Measurements from ENCODE around the gene DBX1. TPM values are rescaled to one million over a fixed set of nuclear protein-coding genes. Genes with fewer than 3 reads are reported as not detected.
A peak's percentile ranks its signal among the peaks of the same experiment; 100 is the strongest.

Gene DBX1
- polyA plus RNA-seq, 1 donor (not counting 4 experiments of a cell fraction or from before 2014, with no cell fraction given): not detected

DNA sequence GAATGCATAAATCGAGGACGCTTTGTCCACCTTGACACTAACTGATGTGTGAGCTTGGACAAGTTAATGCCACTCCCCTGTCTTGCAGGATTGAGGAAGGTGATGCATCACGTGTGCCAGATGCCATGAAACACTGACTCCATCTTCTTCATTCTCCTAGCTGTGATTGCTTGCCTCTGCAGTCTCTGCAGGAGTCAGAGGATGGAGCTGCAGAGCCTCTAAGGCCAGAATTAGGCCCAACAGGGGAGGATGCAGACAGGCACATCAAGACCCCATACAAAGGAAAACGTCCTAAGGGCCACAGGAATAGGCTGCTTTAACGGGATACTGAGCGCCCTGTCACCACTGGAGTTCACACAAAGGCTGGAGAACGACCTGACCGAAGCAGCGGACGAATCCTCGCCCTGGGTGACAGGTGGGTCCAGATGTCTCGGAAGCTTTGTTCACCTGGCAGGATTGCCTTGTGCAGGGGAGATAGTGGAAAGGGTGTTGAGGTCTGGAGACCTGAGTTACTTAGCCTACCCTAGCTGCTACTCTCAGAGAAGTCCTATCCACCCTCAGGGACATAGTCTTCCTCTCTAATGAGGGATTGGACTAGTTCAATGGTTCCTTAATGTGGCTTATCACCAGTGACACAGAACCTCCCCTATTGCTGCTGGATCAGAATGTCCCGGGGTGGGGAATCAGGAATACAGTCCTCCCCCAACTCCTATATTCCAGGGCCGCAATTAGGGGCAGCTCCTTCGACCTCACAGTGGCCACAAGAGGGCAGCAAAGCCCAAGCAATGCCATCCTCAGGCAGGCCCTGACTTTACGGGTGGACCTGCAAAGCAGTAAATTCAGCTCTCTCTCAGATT is 32.4 kb downstream of the DBX1 start:
- no peak for DNase-seq (ENCODE audit: low read depth, low spot score)
- H3K4me3 ChIP-seq (ENCODE audit: control insufficient read depth in 2 of 3, extremely low read depth in 1 of 3, insufficient read depth in 2 of 3, low read depth in 1 of 3, low read length in 3 of 3): no peak overlapping the region
- no peak for TF ChIP-seq EZH2 (IDR thresholded peaks at IDR 0.05; ENCODE audit: low read length)
- TF ChIP-seq, protein P1, sequence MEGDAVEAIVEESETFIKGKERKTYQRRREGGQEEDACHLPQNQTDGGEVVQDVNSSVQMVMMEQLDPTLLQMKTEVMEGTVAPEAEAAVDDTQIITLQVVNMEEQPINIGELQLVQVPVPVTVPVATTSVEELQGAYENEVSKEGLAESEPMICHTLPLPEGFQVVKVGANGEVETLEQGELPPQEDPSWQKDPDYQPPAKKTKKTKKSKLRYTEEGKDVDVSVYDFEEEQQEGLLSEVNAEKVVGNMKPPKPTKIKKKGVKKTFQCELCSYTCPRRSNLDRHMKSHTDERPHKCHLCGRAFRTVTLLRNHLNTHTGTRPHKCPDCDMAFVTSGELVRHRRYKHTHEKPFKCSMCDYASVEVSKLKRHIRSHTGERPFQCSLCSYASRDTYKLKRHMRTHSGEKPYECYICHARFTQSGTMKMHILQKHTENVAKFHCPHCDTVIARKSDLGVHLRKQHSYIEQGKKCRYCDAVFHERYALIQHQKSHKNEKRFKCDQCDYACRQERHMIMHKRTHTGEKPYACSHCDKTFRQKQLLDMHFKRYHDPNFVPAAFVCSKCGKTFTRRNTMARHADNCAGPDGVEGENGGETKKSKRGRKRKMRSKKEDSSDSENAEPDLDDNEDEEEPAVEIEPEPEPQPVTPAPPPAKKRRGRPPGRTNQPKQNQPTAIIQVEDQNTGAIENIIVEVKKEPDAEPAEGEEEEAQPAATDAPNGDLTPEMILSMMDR (optimal IDR thresholded peaks at IDR 0.05 in 1 of 3, IDR thresholded peaks at IDR 0.05 in 1 of 3, conservative IDR thresholded peaks at IDR 0.05 in 1 of 3; ENCODE audit: extremely low read depth in 1 of 3, insufficient read depth in 2 of 3, low read length in 3 of 3): peak; percentile 81 to 91 (median 87)

DNA sequence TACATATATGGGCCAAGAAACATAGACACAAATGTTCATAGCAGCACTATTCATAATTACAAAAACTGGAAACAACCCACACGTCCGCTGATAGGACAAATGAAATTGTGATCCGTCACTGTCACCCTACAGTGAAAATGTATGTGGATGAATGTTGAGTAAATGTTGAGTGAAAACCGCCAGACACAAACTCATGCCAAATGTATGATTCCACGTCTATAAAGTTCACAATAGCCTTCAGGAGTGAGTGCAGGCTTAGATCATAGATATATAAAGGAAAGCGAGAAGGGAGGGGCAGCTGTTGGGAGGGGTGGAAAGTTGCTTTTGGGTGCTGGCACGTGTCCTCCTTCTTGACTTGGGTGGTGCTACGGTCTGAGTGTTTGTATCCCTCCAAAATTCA is 33.6 kb downstream of the DBX1 start:
- no peak for TF ChIP-seq EZH2 (IDR thresholded peaks at IDR 0.05; ENCODE audit: low read length)
- TF ChIP-seq, protein P1 (optimal IDR thresholded peaks at IDR 0.05 in 1 of 3, IDR thresholded peaks at IDR 0.05 in 1 of 3, conservative IDR thresholded peaks at IDR 0.05 in 1 of 3; ENCODE audit: extremely low read depth in 1 of 3, insufficient read depth in 2 of 3, low read length in 3 of 3): no peak
- H3K4me3 ChIP-seq (ENCODE audit: control insufficient read depth in 2 of 3, extremely low read depth in 1 of 3, insufficient read depth in 2 of 3, low read depth in 1 of 3, low read length in 3 of 3): no peak overlapping the region
- DNase-seq (ENCODE audit: low read depth, low spot score) (no peak), FAIRE-seq (no peak)
- H3K27me3 ChIP-seq (ENCODE audit: control insufficient read depth, extremely low read depth, insufficient read depth, low read length): no peaks in the 10 kb centered on the region
- H4K20me1 ChIP-seq (ENCODE audit: control insufficient read depth, extremely low read depth, insufficient read depth, low read length): no peaks in the 10 kb centered on the region
- H3K79me2 ChIP-seq (ENCODE audit: control insufficient read depth, insufficient read depth, low read length): no peaks in the 10 kb centered on the region
- H3K36me3 ChIP-seq (ENCODE audit: control insufficient read depth in 2 of 2, extremely low read depth in 1 of 2, insufficient read depth in 2 of 2, low read length in 2 of 2): no peaks in the 10 kb centered on the region
- peak overlapping the region; percentile 29 for H3K27ac ChIP-seq (ENCODE audit: control insufficient read depth, insufficient read depth, low read length)
- dilution Hi-C loops (cut with MboI; ENCODE audit: extremely low pct_ligation_motif_present, low sequenced_read_pairs): no loop called here
- H3K9me3 ChIP-seq (ENCODE audit: control insufficient read depth, low read depth, low read length): no peaks in the 10 kb centered on the region
- no peak overlapping the region for H3K9ac ChIP-seq (ENCODE audit: control insufficient read depth, extremely low read depth, insufficient read depth, low read length)
- H3K9me1 ChIP-seq (ENCODE audit: control insufficient read depth, extremely low read depth, insufficient read depth, low read length): no peaks in the 10 kb centered on the region
- H2AFZ ChIP-seq (ENCODE audit: control insufficient read depth, low read length): no peak overlapping the region
- H3K4me2 ChIP-seq (ENCODE audit: control insufficient read depth, extremely low read depth, insufficient read depth, low read depth, low read length): no peak overlapping the region
- H3K4me1 ChIP-seq (ENCODE audit: control insufficient read depth, extremely low read depth, insufficient read depth, low read length): peaks cover 10% of the 10 kb centered on the region

More for the DNA sequence above, 32.4 kb downstream of the DBX1 start:
- Histone ChIP-seq H3K4me1 (ENCODE audit: control insufficient read depth, extremely low read depth, insufficient read depth, low read length) (peaks cover 14% of the 10 kb centered on the region), H3K4me2 (ENCODE audit: control insufficient read depth, extremely low read depth, insufficient read depth, low read depth, low read length) (no peak overlapping the region), H2AFZ (ENCODE audit: control insufficient read depth, low read length) (no peak overlapping the region), H4K20me1 (ENCODE audit: control insufficient read depth, extremely low read depth, insufficient read depth, low read length) (no peaks in the 10 kb centered on the region), H3K79me2 (ENCODE audit: control insufficient read depth, insufficient read depth, low read length) (no peaks in the 10 kb centered on the region), H3K27me3 (ENCODE audit: control insufficient read depth, extremely low read depth, insufficient read depth, low read length) (no peaks in the 10 kb centered on the region), H3K9ac (ENCODE audit: control insufficient read depth, extremely low read depth, insufficient read depth, low read length) (no peak overlapping the region), H3K36me3 (ENCODE audit: control insufficient read depth in 2 of 2, extremely low read depth in 1 of 2, insufficient read depth in 2 of 2, low read length in 2 of 2) (no peaks in the 10 kb centered on the region), H3K9me3 (ENCODE audit: control insufficient read depth, low read depth, low read length) (no peaks in the 10 kb centered on the region), H3K27ac (ENCODE audit: control insufficient read depth, insufficient read depth, low read length) (no peak overlapping the region), H3K9me1 (ENCODE audit: control insufficient read depth, extremely low read depth, insufficient read depth, low read length) (no peaks in the 10 kb centered on the region)
- dilution Hi-C loops (cut with MboI; ENCODE audit: extremely low pct_ligation_motif_present, low sequenced_read_pairs): no loop called here
- peak; percentile 9 for FAIRE-seq
